Erythroblast (primary cell): Measurements from ENCODE around the gene IKZF3.

Source experiments
- GATA1 ChIP-seq: IDR thresholded peaks from 2 replicates; pipeline ENCODE4 v1.6.1; 2011; ENCODE audit warnings: low read depth, mild to moderate bottlenecking, control low read depth, low read length, moderate library complexity
- POLR2A ChIP-seq: IDR thresholded peaks from 2 replicates; pipeline ENCODE4 v1.6.1; 2011; ENCODE audit warnings: mild to moderate bottlenecking, low read length

DNA sequence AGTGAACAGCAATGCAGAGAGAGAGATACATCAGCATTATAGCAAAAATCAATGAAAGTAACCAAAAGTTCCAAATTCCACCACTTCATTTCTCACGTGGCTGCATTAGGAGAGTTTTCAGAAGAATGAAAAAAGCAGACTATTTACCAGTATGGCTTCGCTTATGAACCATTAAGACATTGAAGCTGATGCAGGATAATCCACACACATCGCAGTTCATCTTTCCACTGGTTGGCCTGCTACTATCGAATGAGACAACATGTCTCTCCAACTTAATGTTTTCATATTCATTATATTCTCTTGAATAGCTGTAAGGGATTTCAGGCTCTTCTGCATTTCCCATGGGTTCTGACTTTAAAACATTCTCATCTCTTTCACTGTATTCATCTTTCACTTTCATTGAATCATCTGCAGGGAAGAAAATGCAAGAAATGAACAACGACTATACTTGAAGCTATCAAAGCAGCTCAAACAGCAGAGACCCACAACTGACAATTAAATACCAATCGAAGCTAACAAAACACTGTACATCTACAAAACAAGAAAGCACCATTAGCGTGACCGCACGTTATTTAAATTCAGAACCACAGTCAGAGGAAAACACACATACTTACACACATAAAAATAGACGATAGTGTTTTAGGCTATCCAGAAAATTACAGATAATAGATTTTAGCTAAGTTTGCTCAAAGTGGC lies 71.4 kb downstream of the IKZF3 start:
- TF ChIP-seq POLR2A (no peak), GATA1 (no peak)
